ENCODE results near the gene VSIG10. TPM values are rescaled to one million over a fixed set of nuclear protein-coding genes. Genes with fewer than 3 reads are reported as not detected.

The VSIG10 gene
- total and polyA plus RNA-seq, 2 of the 13 experiments (the other 11 are each of a cell fraction or from before 2014, with no cell fraction given), result 25.6 to 42.5 TPM

DNA sequence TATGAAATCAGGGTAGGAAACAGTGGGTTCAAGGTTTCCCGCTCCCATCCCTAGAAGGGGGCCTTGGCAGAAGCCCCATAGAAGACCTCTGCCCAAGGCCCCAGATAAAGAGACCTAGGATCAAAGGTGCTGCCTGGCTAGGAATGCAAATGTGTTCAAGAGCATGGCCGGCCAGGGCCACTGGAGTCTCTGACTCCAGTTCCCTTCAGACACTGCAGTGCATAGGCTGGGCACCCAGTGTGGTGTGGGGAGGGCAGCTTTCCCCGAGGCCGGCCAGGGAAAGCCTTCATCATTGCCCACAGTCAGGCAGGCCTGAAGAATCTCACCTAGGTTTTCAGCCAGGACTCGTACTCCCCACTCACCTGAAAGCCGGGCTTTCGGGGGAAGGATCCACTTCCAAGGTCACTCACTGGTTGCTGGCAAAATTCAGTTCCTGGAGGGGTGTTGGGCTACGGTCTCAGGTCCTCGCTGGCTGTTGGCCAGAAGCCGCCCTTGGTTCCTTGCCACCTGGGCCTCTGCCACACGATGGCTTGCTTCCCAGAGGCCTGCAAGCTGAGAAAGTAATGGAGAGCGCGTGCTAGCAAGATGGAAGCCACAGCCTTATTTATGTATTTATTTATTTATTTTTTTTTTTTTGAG is 22.4 kb upstream of the VSIG10 start (continued):
- TF ChIP-seq, protein P1, sequence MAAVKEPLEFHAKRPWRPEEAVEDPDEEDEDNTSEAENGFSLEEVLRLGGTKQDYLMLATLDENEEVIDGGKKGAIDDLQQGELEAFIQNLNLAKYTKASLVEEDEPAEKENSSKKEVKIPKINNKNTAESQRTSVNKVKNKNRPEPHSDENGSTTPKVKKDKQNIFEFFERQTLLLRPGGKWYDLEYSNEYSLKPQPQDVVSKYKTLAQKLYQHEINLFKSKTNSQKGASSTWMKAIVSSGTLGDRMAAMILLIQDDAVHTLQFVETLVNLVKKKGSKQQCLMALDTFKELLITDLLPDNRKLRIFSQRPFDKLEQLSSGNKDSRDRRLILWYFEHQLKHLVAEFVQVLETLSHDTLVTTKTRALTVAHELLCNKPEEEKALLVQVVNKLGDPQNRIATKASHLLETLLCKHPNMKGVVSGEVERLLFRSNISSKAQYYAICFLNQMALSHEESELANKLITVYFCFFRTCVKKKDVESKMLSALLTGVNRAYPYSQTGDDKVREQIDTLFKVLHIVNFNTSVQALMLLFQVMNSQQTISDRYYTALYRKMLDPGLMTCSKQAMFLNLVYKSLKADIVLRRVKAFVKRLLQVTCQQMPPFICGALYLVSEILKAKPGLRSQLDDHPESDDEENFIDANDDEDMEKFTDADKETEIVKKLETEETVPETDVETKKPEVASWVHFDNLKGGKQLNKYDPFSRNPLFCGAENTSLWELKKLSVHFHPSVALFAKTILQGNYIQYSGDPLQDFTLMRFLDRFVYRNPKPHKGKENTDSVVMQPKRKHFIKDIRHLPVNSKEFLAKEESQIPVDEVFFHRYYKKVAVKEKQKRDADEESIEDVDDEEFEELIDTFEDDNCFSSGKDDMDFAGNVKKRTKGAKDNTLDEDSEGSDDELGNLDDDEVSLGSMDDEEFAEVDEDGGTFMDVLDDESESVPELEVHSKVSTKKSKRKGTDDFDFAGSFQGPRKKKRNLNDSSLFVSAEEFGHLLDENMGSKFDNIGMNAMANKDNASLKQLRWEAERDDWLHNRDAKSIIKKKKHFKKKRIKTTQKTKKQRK (IDR thresholded peaks at IDR 0.05; ENCODE audit: low read length), result no peak
- TF ChIP-seq HDAC1 (CRISPR knock-in tag; IDR thresholded peaks at IDR 0.05), result peak; percentile 77

DNA sequence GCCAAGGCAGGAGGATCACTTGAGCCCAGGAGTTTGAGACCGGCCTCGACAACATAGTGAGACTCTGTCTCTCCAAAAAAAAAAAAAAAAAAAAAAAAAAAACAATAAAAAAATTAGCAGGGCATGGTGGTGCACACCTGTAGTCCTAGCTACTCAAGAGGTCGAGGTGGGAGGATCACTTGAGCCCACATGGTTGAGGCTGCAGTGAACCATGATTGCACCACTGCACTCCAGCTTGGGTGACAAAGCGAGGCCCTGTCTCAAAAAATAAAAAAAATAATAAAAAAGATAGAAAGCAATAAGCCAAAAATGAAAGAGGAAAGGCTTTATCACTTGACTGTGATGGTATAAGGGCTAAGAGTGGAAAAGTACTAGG is 21.9 kb upstream of the VSIG10 start:
- intact Hi-C loops (cut with micrococcal nuclease; ENCODE audit: unreplicated experiment), result no loop called here
- FAIRE-seq (no peak), ATAC-seq (no peak), DNase-seq (ENCODE audit: low spot score) (no peak)
- ChIA-PET CTCF (ENCODE audit: low intra/inter-chr PET ratio, low total read pairs) (no interaction called here), POLR2A (interaction anchor here (0.7 to 5.3 kb wide), 5 partner anchors 12 to 61 kb away, joined by 3 to 103 read pairs (median 4); partner anchors contain the start of genes PEBP1 and VSIG10)
- H3K79me2 ChIP-seq (ENCODE audit: insufficient read depth, low read length), result peaks cover 2% of the 10 kb centered on the region
- no peak overlapping the region for H3K4me3 ChIP-seq (replicated peaks in 1 of 3; ENCODE audit: insufficient read depth in 1 of 3, low read depth in 2 of 3, low read length in 3 of 3)
- H3K27ac ChIP-seq (ENCODE audit: extremely low read length, insufficient read depth, low read length), result peak overlapping the region; percentile 76
- H3K9me3 ChIP-seq (ENCODE audit: low read length), result no peaks in the 10 kb centered on the region
- peak; percentile 70; the same call in 1 of the 2 replicates for TF ChIP-seq ZNF460 (CRISPR knock-in tag; IDR thresholded peaks at IDR 0.05; ENCODE audit: borderline replicate concordance)
- TF ChIP-seq ZNF543 (CRISPR knock-in tag; IDR thresholded peaks at IDR 0.05), result no peak
- TF ChIP-seq, protein P2, sequence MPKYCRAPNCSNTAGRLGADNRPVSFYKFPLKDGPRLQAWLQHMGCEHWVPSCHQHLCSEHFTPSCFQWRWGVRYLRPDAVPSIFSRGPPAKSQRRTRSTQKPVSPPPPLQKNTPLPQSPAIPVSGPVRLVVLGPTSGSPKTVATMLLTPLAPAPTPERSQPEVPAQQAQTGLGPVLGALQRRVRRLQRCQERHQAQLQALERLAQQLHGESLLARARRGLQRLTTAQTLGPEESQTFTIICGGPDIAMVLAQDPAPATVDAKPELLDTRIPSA (CRISPR knock-in tag; IDR thresholded peaks at IDR 0.05; ENCODE audit: borderline replicate concordance), result no peak
- TF ChIP-seq, protein P3, sequence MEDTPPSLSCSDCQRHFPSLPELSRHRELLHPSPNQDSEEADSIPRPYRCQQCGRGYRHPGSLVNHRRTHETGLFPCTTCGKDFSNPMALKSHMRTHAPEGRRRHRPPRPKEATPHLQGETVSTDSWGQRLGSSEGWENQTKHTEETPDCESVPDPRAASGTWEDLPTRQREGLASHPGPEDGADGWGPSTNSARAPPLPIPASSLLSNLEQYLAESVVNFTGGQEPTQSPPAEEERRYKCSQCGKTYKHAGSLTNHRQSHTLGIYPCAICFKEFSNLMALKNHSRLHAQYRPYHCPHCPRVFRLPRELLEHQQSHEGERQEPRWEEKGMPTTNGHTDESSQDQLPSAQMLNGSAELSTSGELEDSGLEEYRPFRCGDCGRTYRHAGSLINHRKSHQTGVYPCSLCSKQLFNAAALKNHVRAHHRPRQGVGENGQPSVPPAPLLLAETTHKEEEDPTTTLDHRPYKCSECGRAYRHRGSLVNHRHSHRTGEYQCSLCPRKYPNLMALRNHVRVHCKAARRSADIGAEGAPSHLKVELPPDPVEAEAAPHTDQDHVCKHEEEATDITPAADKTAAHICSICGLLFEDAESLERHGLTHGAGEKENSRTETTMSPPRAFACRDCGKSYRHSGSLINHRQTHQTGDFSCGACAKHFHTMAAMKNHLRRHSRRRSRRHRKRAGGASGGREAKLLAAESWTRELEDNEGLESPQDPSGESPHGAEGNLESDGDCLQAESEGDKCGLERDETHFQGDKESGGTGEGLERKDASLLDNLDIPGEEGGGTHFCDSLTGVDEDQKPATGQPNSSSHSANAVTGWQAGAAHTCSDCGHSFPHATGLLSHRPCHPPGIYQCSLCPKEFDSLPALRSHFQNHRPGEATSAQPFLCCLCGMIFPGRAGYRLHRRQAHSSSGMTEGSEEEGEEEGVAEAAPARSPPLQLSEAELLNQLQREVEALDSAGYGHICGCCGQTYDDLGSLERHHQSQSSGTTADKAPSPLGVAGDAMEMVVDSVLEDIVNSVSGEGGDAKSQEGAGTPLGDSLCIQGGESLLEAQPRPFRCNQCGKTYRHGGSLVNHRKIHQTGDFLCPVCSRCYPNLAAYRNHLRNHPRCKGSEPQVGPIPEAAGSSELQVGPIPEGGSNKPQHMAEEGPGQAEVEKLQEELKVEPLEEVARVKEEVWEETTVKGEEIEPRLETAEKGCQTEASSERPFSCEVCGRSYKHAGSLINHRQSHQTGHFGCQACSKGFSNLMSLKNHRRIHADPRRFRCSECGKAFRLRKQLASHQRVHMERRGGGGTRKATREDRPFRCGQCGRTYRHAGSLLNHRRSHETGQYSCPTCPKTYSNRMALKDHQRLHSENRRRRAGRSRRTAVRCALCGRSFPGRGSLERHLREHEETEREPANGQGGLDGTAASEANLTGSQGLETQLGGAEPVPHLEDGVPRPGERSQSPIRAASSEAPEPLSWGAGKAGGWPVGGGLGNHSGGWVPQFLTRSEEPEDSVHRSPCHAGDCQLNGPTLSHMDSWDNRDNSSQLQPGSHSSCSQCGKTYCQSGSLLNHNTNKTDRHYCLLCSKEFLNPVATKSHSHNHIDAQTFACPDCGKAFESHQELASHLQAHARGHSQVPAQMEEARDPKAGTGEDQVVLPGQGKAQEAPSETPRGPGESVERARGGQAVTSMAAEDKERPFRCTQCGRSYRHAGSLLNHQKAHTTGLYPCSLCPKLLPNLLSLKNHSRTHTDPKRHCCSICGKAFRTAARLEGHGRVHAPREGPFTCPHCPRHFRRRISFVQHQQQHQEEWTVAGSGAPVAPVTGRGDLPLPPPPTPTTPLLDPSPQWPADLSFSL (CRISPR knock-in tag; IDR thresholded peaks at IDR 0.05), result no peak
- TF ChIP-seq AHR (CRISPR knock-in tag; IDR thresholded peaks at IDR 0.05), result no peak
- no peak for TF ChIP-seq PHF5A (CRISPR knock-in tag; IDR thresholded peaks at IDR 0.05; ENCODE audit: low read depth, unreplicated experiment)
- TF ChIP-seq RXRA (CRISPR knock-in tag; IDR thresholded peaks at IDR 0.05), result no peak
- no peak for TF ChIP-seq FOXO1 (CRISPR knock-in tag; IDR thresholded peaks at IDR 0.05)
- no peaks in the 10 kb centered on the region for H4K20me1 ChIP-seq (ENCODE audit: insufficient read depth, low read length)
- no TSS peak for BruUV-seq (replicated peaks)
- H2AFZ ChIP-seq (ENCODE audit: low read length), result no peak overlapping the region
- H3K27me3 ChIP-seq (ENCODE audit: control insufficient read depth in 1 of 2, insufficient read depth in 2 of 2, low read length in 2 of 2), result no peaks in the 10 kb centered on the region
- 98% methylated on average over 4 of the region's 4 CpGs for WGBS (ENCODE audit: low lambda C conversion rate)
- peak overlapping the region; percentile 34 for H3K4me2 ChIP-seq (ENCODE audit: low read depth, low read length)
- H3K36me3 ChIP-seq (replicated peaks in 1 of 2; ENCODE audit: control insufficient read depth in 1 of 2, insufficient read depth in 2 of 2, low read length in 2 of 2), result no peaks in the 10 kb centered on the region; a peak in 1 of 5 replicates
- in situ Hi-C loops (cut with HindIII; ENCODE audit: extremely low pct_ligation_motif_present, low pct_unique_long_range_greater_than_20kb), result no loop called here
- H3K9ac ChIP-seq (ENCODE audit: insufficient read depth, low read depth, low read length), result no peak overlapping the region
- peaks cover 80% of the 10 kb centered on the region for H3K4me1 ChIP-seq (ENCODE audit: insufficient read depth, low read length)
